Measurements from ENCODE around the gene LPCAT1. TPM values are rescaled to one million over a fixed set of nuclear protein-coding genes. Genes with fewer than 3 reads are reported as not detected.

Gene LPCAT1
- total and polyA plus RNA-seq, 8 donors: 5.2 to 229 (median 14.4) TPM

- WGBS, 5 donors: 92 to 97% (median 97%) methylated on average over 13 of the region's 13 CpGs; no CpG with 5 or more reads in 1 of the 5 donors
- intact Hi-C loops (cut with DNase I; ENCODE audit: low total_unique reads): no loop called here
- DNase-seq: no peak
- no peak overlapping the region for H3K27ac ChIP-seq
- TF ChIP-seq EP300 (IDR thresholded peaks at IDR 0.05) (no peak), CTCF (IDR thresholded peaks at IDR 0.05) (no peak), POLR2AphosphoS5 (IDR thresholded peaks at IDR 0.05) (no peak), POLR2A (IDR thresholded peaks at IDR 0.05) (no peak)
- H3K27me3 ChIP-seq: no peaks in the 10 kb centered on the region
- peaks cover 24 to 88% (median 77%) of the 10 kb centered on the region in 4 donors for H3K36me3 ChIP-seq
- no peak overlapping the region for H3K4me3 ChIP-seq
- no peaks in the 10 kb centered on the region for H3K9me3 ChIP-seq
- H3K4me1 ChIP-seq: peaks cover 0 to 14% (median 0%) of the 10 kb centered on the region in 4 donors
Measured at GRCh38 chr5:1486271-1486670, 37.5 kb downstream of the LPCAT1 start.

DNA sequence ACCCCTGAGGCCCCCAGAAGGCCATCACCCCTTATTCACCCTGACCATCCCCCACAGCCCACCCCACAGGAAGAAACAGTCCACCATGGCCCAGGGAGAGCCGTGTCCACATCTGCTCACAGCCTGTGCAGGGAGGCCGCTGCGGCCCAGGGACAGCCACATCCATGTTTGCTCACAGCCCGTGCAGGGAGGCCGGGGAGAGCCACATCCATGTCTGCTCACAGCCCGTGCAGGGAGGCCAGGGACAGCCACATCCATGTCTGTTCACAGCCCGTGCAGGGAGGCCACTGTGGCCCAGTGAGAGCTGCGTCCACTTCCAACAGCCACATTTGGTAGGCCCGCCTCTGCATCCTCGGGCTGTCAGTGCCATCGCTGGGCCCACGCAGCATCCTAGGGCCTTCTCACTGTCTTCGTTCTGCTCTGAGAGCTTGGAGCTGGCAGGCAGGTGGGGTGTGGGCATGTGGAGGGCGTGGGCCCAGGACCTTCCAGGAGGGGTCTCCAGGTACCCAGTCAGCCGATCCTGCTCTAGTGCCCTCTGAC is 38.1 kb downstream of the LPCAT1 start:
- DNase-seq: no peak
- intact Hi-C loops (cut with DNase I; ENCODE audit: low total_unique reads): no loop called here
- Histone ChIP-seq H3K4me1 (peaks cover 0 to 14% (median 0%) of the 10 kb centered on the region in 4 donors), H3K27ac (no peak overlapping the region), H3K36me3 (peaks cover 24 to 82% (median 72%) of the 10 kb centered on the region in 4 donors), H3K27me3 (no peaks in the 10 kb centered on the region), H3K4me3 (no peak overlapping the region), H3K9me3 (no peaks in the 10 kb centered on the region)
- TF ChIP-seq POLR2AphosphoS5 (IDR thresholded peaks at IDR 0.05): no peak
- no peak for TF ChIP-seq EP300 (IDR thresholded peaks at IDR 0.05)
- TF ChIP-seq POLR2A (IDR thresholded peaks at IDR 0.05): no peak
- TF ChIP-seq CTCF (IDR thresholded peaks at IDR 0.05): no peak
- WGBS, 5 donors: 91 to 94% (median 92%) methylated on average over 12 to 15 of the region's 15 CpGs; no CpG with 5 or more reads in 1 of the 5 donors

GRCh38 chr5:1484730-1485578 is 38.8 kb downstream of the LPCAT1 start:
- H3K27ac ChIP-seq: no peak overlapping the region

More at GRCh38 chr5:1484730-1485578, 38.8 kb downstream of the LPCAT1 start:
- Histone ChIP-seq H3K9me3 (no peaks in the 10 kb centered on the region), H3K27me3 (no peaks in the 10 kb centered on the region), H3K4me3 (no peak overlapping the region), H3K36me3 (peaks cover 24 to 80% (median 65%) of the 10 kb centered on the region in 4 donors), H3K4me1 (peaks cover 0 to 16% (median 3%) of the 10 kb centered on the region in 4 donors)
- WGBS, 5 donors: 73 to 92% (median 87%) methylated on average over 6 to 20 of the region's 20 CpGs
- intact Hi-C loops (cut with DNase I; ENCODE audit: low total_unique reads): no loop called here
- no peak for DNase-seq
- TF ChIP-seq POLR2A (IDR thresholded peaks at IDR 0.05) (no peak), CTCF (IDR thresholded peaks at IDR 0.05) (no peak), EP300 (IDR thresholded peaks at IDR 0.05) (no peak), POLR2AphosphoS5 (IDR thresholded peaks at IDR 0.05) (no peak)

Measured in stomach (tissue), 9 donors.